Upper lobe of left lung (tissue), 6 donors: Measurements from ENCODE around the gene SDK2. TPM values are rescaled to one million over a fixed set of nuclear protein-coding genes. Genes with fewer than 3 reads are reported as not detected.

ENCODE experiments used
- ATAC-seq, 2 donors: fragments of 200-7000 bp; cut with Tn5 transposase; one replicate each; pipeline ENCODE4 v1.9.1; 2022; ENCODE audit warnings: mild to moderate bottlenecking in 2 of 2, moderate library complexity in 2 of 2; ENCODE audit not compliant: low FRiP score in 2 of 2
- DNase-seq, 2 donors: peaks; one replicate each; pipeline ENCODE4 v3.0.0-alpha.2; 2019 to 2020
- H3K27ac ChIP-seq, 4 donors: fragments of 200-600 bp; sonication (generic); one replicate each; pipeline ENCODE4 v1.5.1; 2016 to 2019
- H3K27me3 ChIP-seq, 4 donors: fragments of 200-600 bp; sonication (generic); one replicate each; pipeline ENCODE4 v1.5.1; 2017 to 2019
- H3K36me3 ChIP-seq, 4 donors: fragments of 200-600 bp; sonication (generic); one replicate each; pipeline ENCODE4 v1.5.1; 2016 to 2019
- H3K4me1 ChIP-seq, 4 donors: fragments of 200-600 bp; sonication (generic); one replicate each; pipeline ENCODE4 v1.5.1; 2018 to 2019
- H3K4me3 ChIP-seq, 4 donors: fragments of 200-600 bp; sonication (generic); one replicate each; pipeline ENCODE4 v1.5.1; 2017 to 2019; ENCODE audit warnings: mild to moderate bottlenecking in 2 of 4, moderate library complexity in 1 of 4
- H3K9me3 ChIP-seq, 4 donors: fragments of 200-600 bp; sonication (generic); one replicate each; pipeline ENCODE4 v1.5.1; 2018 to 2019
- CTCF ChIP-seq, 6 experiments: fragments of 450-650 bp in 4 of 6; fragments of 200-600 bp in 2 of 6; sonication (generic) in 2 of 6; IDR thresholded peaks; one replicate each; pipeline ENCODE4 v1.5.1; 2016 to 2019; ENCODE audit warnings: antibody characterized with exemption in 6 of 6
- EP300 ChIP-seq, 4 donors: sonication (generic); formaldehyde crosslinking; IDR thresholded peaks; one replicate each; pipeline ENCODE4 v1.5.1; 2017; ENCODE audit warnings: antibody characterized with exemption in 4 of 4, control low read depth in 2 of 4
- POLR2A ChIP-seq, 4 donors: fragments of 450-650 bp; IDR thresholded peaks; one replicate each; pipeline ENCODE4 v1.5.1; 2016 to 2017; ENCODE audit warnings: antibody characterized with exemption in 4 of 4, mild to moderate bottlenecking in 2 of 4
- POLR2AphosphoS5 ChIP-seq, 2 donors: sonication (generic); formaldehyde crosslinking; IDR thresholded peaks; one replicate each; pipeline ENCODE4 v1.5.1; 2017; ENCODE audit warnings: antibody characterized with exemption in 2 of 2
- WGBS, 2 donors: methylation state at CpG; one replicate each; pipeline ENCODE4 v1.1.5; 2017 to 2018; 5-methylcytosine and 5-hydroxymethylcytosine counted together
- total RNA-seq, 6 donors: library from RNA; depleted of rRNA in 4 of 6; stranded (reverse); fragments of >200 nt in 4 of 6; gene quantifications; one replicate each; pipeline versions ENCODE4 v1.1.0 to v1.2.1, GENCODE V29; 2016 to 2021
- donor health status: DM: no; HTN: no; CAD: no; lungs with moderate emphysema.
- donor health status: DM: no; HTN: yes; CAD: no; lungs with severe emphysema.

The SDK2 gene
- total RNA-seq, 6 donors from 2014 or later, result 1.2 to 7.3 (median 2.9) TPM

- H3K9me3 ChIP-seq, result no peaks in the 10 kb centered on the region
- no peak for DNase-seq
- no peak overlapping the region for H3K4me3 ChIP-seq
- no peaks in the 10 kb centered on the region for H3K4me1 ChIP-seq
- no peak overlapping the region for H3K27ac ChIP-seq
- H3K36me3 ChIP-seq, result no peaks in the 10 kb centered on the region
- TF ChIP-seq CTCF (IDR thresholded peaks at IDR 0.05) (no peak), POLR2AphosphoS5 (IDR thresholded peaks at IDR 0.05) (no peak), EP300 (IDR thresholded peaks at IDR 0.05) (no peak), POLR2A (IDR thresholded peaks at IDR 0.05) (no peak)
- no peak for ATAC-seq
- H3K27me3 ChIP-seq, result no peaks in the 10 kb centered on the region
- 83 to 85% methylated on average over 10 to 15 of the region's 15 CpGs for WGBS, 2 donors
These were observed 177.4 kb downstream of the SDK2 start for GRCh38 chr17:73466704-73467433.

GRCh38 chr17:73465953-73466230 lies 178.4 kb downstream of the SDK2 start:
- Histone ChIP-seq H3K36me3 (no peaks in the 10 kb centered on the region), H3K9me3 (no peaks in the 10 kb centered on the region), H3K27ac (no peak overlapping the region), H3K27me3 (no peaks in the 10 kb centered on the region), H3K4me3 (no peak overlapping the region), H3K4me1 (no peaks in the 10 kb centered on the region)
- no peak for DNase-seq
- no peak for ATAC-seq
- TF ChIP-seq POLR2A (IDR thresholded peaks at IDR 0.05) (no peak), EP300 (IDR thresholded peaks at IDR 0.05) (no peak), CTCF (IDR thresholded peaks at IDR 0.05) (no peak), POLR2AphosphoS5 (IDR thresholded peaks at IDR 0.05) (no peak)
- WGBS, 2 donors, result 82 to 85% methylated on average over 2 of the region's 2 CpGs

GRCh38 chr17:73465130-73465952 lies 178.9 kb downstream of the SDK2 start:
- DNase-seq, result no peak
- H3K4me3 ChIP-seq, result no peak overlapping the region
- H3K27me3 ChIP-seq, result no peaks in the 10 kb centered on the region
- no peaks in the 10 kb centered on the region for H3K4me1 ChIP-seq
- no peaks in the 10 kb centered on the region for H3K9me3 ChIP-seq
- TF ChIP-seq CTCF (IDR thresholded peaks at IDR 0.05) (no peak), POLR2A (IDR thresholded peaks at IDR 0.05) (no peak), POLR2AphosphoS5 (IDR thresholded peaks at IDR 0.05) (no peak), EP300 (IDR thresholded peaks at IDR 0.05) (no peak)
- WGBS, 2 donors, result 63 to 72% methylated on average over 7 to 9 of the region's 9 CpGs
- no peak overlapping the region for H3K27ac ChIP-seq
- ATAC-seq, result no peak
- H3K36me3 ChIP-seq, result no peaks in the 10 kb centered on the region

GRCh38 chr17:73464447-73464846 lies 179.8 kb downstream of the SDK2 start:
- no peak for TF ChIP-seq POLR2AphosphoS5 (IDR thresholded peaks at IDR 0.05)
- no peak for TF ChIP-seq EP300 (IDR thresholded peaks at IDR 0.05)
- TF ChIP-seq CTCF (IDR thresholded peaks at IDR 0.05), result no peak
- no peak for TF ChIP-seq POLR2A (IDR thresholded peaks at IDR 0.05)
- Histone ChIP-seq H3K4me1 (no peaks in the 10 kb centered on the region), H3K4me3 (no peak overlapping the region), H3K27me3 (no peaks in the 10 kb centered on the region), H3K27ac (no peak overlapping the region), H3K36me3 (no peaks in the 10 kb centered on the region), H3K9me3 (peaks cover 0 to 5% (median 0%) of the 10 kb centered on the region in 4 donors)
- no peak for ATAC-seq
- no peak for DNase-seq
- WGBS, 2 donors, result 92 to 94% methylated on average over 4 of the region's 4 CpGs
